GM18909 (cell line): ENCODE measurements around the gene IL1R1.
"Not testable (repeated sequence)": the region's sequence is repeated elsewhere in the genome, so short reads cannot be mapped to it uniquely, and the experiment has no call there.

Experiments
- ATAC-seq: cut with Tn5 transposase; IDR thresholded peaks from one replicate; pipeline ENCODE4 v1.9.1; 2021; ENCODE audit warnings: mild to moderate bottlenecking; ENCODE audit not compliant: unreplicated experiment, poor library complexity

IL1R1 gene

GRCh38 chr2:102141970-102142828 lies at the start of gene IL1R1:
TSS of gene IL1R1 (plus strand) at chr2:102142746. CDS start at chr2:102157725, 14,979 bp downstream.
- peak; percentile 53 for ATAC-seq

- no peak for ATAC-seq
These were observed 48.9 kb upstream of the IL1R1 start for GRCh38 chr2:102093662-102094061.

GRCh38 chr2:102094917-102095316 lies 47.6 kb upstream of the IL1R1 start:
- no peak for ATAC-seq

GRCh38 chr2:102096103-102096502 lies 46.4 kb upstream of the IL1R1 start:
- no peak for ATAC-seq

GRCh38 chr2:102098756-102099155 lies 43.8 kb upstream of the IL1R1 start:
- ATAC-seq: no peak

GRCh38 chr2:102099536-102100298 lies 42.8 kb upstream of the IL1R1 start:
- ATAC-seq: no peak

- ATAC-seq: no peak
These were observed 42.0 kb upstream of the IL1R1 start for GRCh38 chr2:102100371-102101096.

- no peak for ATAC-seq
These were observed 41.3 kb upstream of the IL1R1 start for GRCh38 chr2:102101097-102101848.

- ATAC-seq: no peak
These were observed 40.5 kb upstream of the IL1R1 start for GRCh38 chr2:102101849-102102635.

GRCh38 chr2:102102636-102102948 lies 40.0 kb upstream of the IL1R1 start:
- not testable (repeated sequence) for ATAC-seq

- ATAC-seq: no peak
These were observed 39.3 kb upstream of the IL1R1 start for GRCh38 chr2:102103284-102103683.

- ATAC-seq: peak; percentile 73
These were observed 38.3 kb upstream of the IL1R1 start for GRCh38 chr2:102103992-102104871.

- no peak for ATAC-seq
These were observed 36.4 kb upstream of the IL1R1 start for GRCh38 chr2:102106133-102106556.

- not testable (repeated sequence) for ATAC-seq
These were observed 35.5 kb upstream of the IL1R1 start for GRCh38 chr2:102106813-102107740.

GRCh38 chr2:102107741-102108070 lies 34.8 kb upstream of the IL1R1 start:
- ATAC-seq: peak; percentile 57

GRCh38 chr2:102109016-102109415 lies 33.5 kb upstream of the IL1R1 start:
- ATAC-seq: no peak

GRCh38 chr2:102110171-102110570 lies 32.4 kb upstream of the IL1R1 start:
- no peak for ATAC-seq
